KMS-11 (cell line): ENCODE data around the gene CHST14.

Experiments
- H2AFZ ChIP-seq: fragments of 200-600 bp; sonication (generic); 2 replicates; pipeline ENCODE4 v1.6.1; 2016; ENCODE audit warnings: antibody characterized with exemption, mixed run types, low read depth
- H3K27ac ChIP-seq: fragments of 200-600 bp; sonication (generic); 2 replicates; pipeline ENCODE4 v1.6.1; 2016; ENCODE audit warnings: mild to moderate bottlenecking, mixed run types
- H3K27me3 ChIP-seq: fragments of 200-600 bp; sonication (generic); 2 replicates; pipeline ENCODE4 v1.6.1; 2017; ENCODE audit warnings: mild to moderate bottlenecking, low read depth, mixed run types, moderate library complexity; ENCODE audit not compliant: insufficient read depth
- H3K36me3 ChIP-seq: fragments of 200-600 bp; sonication (generic); 2 replicates; pipeline ENCODE4 v1.6.1; 2017; ENCODE audit warnings: mild to moderate bottlenecking, mixed run types; ENCODE audit not compliant: insufficient read depth
- H3K4me1 ChIP-seq: fragments of 200-600 bp; sonication (generic); 2 replicates; pipeline ENCODE4 v1.6.1; 2016; ENCODE audit warnings: mild to moderate bottlenecking, low read depth, mixed run types; ENCODE audit not compliant: poor library complexity, severe bottlenecking
- H3K4me2 ChIP-seq: fragments of 200-600 bp; sonication (generic); 2 replicates; pipeline ENCODE4 v1.7.0; 2016; ENCODE audit warnings: mild to moderate bottlenecking, mixed run types
- H3K4me3 ChIP-seq: fragments of 200-600 bp; sonication (generic); IDR thresholded peaks from 2 replicates; pipeline ENCODE4 v1.6.1; 2017; ENCODE audit warnings: low read depth, low read length, mixed read lengths; ENCODE audit not compliant: insufficient read depth
- H3K79me2 ChIP-seq: fragments of 200-600 bp; sonication (generic); 2 replicates; pipeline ENCODE4 v1.6.1; 2016; ENCODE audit warnings: low read depth, mixed run types; ENCODE audit not compliant: insufficient read depth
- H3K9ac ChIP-seq: fragments of 200-600 bp; sonication (generic); 2 replicates; pipeline ENCODE4 v1.6.1; 2016; ENCODE audit warnings: mild to moderate bottlenecking, mixed run types
- H4K20me1 ChIP-seq: fragments of 200-600 bp; sonication (generic); 2 replicates; pipeline ENCODE4 v1.6.1; 2016; ENCODE audit warnings: mild to moderate bottlenecking, mixed run types; ENCODE audit not compliant: insufficient read depth
- TF ChIP-seq, protein P1 (sequence below): fragments of 200-600 bp; sonication (generic); conservative IDR thresholded peaks from 2 replicates; pipeline ENCODE4 v1.6.1; 2017; ENCODE audit warnings: low read depth, mild to moderate bottlenecking, antibody characterized with exemption, low read length, moderate library complexity, mixed read lengths

Gene CHST14

DNA sequence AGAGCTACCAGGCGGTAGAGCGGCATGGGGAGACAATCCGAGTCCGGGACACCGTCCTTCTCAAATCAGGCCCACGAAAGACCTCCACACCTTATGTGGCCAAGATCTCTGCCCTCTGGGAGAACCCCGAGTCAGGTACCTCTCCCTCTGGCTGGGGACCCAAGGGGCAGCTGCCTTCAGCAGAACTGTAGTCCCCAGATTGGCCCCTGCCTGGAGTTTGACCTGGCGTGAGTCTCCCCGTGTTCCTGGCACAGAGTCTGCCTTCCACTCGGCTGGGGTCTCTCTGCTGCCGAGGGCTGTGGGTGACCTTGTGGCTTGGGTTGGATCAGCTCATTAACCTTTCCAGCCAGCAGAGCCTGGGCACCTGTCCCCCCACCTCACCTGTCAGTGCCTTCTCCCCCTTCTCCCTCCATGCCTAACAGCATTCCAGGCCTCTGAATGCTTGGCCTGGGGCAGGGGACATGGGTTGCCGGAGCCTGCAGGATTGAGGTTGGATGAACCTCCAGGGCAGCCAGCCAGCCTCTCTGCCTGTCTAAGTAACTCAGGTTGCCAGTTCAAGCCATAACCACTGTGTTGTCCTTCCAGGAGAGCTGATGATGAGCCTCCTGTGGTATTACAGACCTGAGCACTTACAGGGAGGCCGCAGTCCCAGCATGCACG lies 6.8 kb upstream of the CHST14 start:
- Histone ChIP-seq H3K4me2 (no peak overlapping the region), H3K4me3 (no peak overlapping the region), H3K27me3 (no peaks in the 10 kb centered on the region), H3K27ac (no peak overlapping the region), H2AFZ (no peak overlapping the region), H3K36me3 (no peaks in the 10 kb centered on the region; the same call in 1 of the 2 replicates), H4K20me1 (no peaks in the 10 kb centered on the region), H3K9ac (no peak overlapping the region), H3K79me2 (no peaks in the 10 kb centered on the region), H3K4me1 (peaks cover 26% of the 10 kb centered on the region)
- TF ChIP-seq, protein P1, sequence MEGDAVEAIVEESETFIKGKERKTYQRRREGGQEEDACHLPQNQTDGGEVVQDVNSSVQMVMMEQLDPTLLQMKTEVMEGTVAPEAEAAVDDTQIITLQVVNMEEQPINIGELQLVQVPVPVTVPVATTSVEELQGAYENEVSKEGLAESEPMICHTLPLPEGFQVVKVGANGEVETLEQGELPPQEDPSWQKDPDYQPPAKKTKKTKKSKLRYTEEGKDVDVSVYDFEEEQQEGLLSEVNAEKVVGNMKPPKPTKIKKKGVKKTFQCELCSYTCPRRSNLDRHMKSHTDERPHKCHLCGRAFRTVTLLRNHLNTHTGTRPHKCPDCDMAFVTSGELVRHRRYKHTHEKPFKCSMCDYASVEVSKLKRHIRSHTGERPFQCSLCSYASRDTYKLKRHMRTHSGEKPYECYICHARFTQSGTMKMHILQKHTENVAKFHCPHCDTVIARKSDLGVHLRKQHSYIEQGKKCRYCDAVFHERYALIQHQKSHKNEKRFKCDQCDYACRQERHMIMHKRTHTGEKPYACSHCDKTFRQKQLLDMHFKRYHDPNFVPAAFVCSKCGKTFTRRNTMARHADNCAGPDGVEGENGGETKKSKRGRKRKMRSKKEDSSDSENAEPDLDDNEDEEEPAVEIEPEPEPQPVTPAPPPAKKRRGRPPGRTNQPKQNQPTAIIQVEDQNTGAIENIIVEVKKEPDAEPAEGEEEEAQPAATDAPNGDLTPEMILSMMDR, result no peak

DNA sequence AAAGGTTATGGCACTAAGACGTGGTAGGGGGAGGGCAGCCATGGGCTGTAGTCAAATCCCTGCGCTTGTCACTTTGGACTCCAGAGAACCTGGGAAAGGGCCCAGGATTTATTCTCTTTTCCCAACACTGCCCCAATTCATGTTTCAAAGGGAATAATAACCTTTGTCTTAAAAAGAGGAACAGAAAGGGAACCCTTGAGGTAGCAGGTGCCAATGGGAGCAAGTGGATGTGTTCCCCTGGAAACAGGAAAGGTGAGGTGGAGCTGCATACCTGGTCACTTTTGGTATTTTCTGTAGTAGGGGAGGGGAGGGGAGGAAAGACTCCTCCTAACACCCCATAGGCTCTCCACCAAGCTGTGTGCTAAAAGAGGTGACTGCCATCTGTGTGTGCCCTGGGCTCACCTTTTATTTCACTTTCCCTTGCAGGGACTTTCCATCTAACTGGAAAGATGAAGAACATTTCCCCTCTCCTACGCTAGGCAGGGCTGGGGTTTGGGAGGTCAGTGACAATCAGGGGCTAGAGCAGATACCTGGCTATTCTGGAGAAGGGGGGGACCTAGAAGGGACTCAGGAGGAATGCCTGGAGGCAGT lies 6.1 kb upstream of the CHST14 start:
- TF ChIP-seq, protein P1, result no peak
- Histone ChIP-seq H3K4me1 (peaks cover 26% of the 10 kb centered on the region), H3K36me3 (no peaks in the 10 kb centered on the region; the same call in 1 of the 2 replicates), H3K4me2 (no peak overlapping the region), H3K4me3 (no peak overlapping the region), H3K27me3 (no peaks in the 10 kb centered on the region), H4K20me1 (no peaks in the 10 kb centered on the region), H2AFZ (no peak overlapping the region), H3K27ac (no peak overlapping the region), H3K79me2 (no peaks in the 10 kb centered on the region), H3K9ac (no peak overlapping the region)

- H4K20me1 ChIP-seq, result no peaks in the 10 kb centered on the region
- H2AFZ ChIP-seq, result no peak overlapping the region
- TF ChIP-seq, protein P1, result no peak
- H3K27me3 ChIP-seq, result no peaks in the 10 kb centered on the region
- H3K4me3 ChIP-seq, result no peak overlapping the region
- H3K27ac ChIP-seq, result no peak overlapping the region
- H3K79me2 ChIP-seq, result no peaks in the 10 kb centered on the region
- no peak overlapping the region for H3K9ac ChIP-seq
- no peak overlapping the region for H3K4me2 ChIP-seq
- no peaks in the 10 kb centered on the region; the same call in 1 of the 2 replicates for H3K36me3 ChIP-seq
- peaks cover 30% of the 10 kb centered on the region for H3K4me1 ChIP-seq
Measured at GRCh38 chr15:40465939-40466338, 4.8 kb upstream of the CHST14 start.

DNA sequence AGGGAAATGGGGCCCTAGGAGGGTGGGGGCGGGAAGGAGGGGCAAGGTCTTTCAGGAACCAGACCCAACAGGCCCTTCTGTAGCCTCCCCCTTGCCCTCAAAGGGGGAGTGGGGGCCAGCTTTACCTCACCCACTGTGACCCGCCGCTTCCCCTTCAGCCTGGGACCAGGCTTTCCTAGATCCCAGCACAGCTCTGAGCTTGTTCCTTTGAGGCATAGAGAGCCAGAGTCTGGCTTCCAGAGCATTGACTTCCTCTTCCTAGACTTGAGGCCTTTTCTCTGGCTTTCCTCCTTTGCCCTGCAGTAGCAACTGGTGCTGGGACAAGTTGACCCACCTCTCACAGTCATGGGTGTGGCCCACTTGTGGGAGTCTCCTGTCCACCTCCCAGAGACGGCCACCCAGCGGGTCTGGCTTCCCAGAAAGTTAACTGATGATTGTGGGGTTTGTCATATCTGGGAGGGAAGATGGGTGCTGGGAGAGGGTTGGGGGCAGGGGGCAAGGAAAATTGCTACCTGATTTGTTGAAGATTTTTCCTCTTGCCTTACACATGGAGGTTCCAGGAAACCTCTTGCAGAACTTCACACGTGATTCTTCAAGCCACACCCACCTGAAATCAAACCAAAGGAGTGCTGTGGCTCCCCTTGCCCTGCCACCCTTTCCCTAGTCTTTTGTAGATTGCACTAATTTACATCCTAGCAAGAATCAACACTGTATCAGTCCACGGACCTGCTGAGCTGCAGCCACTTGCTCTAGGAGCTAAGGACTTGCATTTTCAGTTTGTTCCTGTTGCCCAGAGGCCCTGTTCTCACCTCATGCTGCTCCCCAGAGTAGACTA lies 4.1 kb upstream of the CHST14 start:
- Histone ChIP-seq H3K4me3 (no peak overlapping the region), H3K27me3 (no peaks in the 10 kb centered on the region), H3K79me2 (no peaks in the 10 kb centered on the region), H2AFZ (no peak overlapping the region), H3K9ac (no peak overlapping the region), H3K36me3 (no peaks in the 10 kb centered on the region; the same call in 1 of the 2 replicates), H3K4me1 (peaks cover 30% of the 10 kb centered on the region), H4K20me1 (no peaks in the 10 kb centered on the region), H3K4me2 (no peak overlapping the region), H3K27ac (no peak overlapping the region)
- TF ChIP-seq, protein P1, result no peak
